HG02970 (cell line): Measurements from ENCODE around the gene FAM81B.

Experiments used
- ATAC-seq: cut with Tn5 transposase; IDR thresholded peaks from one replicate; pipeline ENCODE4 v1.9.1; 2021; ENCODE audit warnings: mild to moderate bottlenecking, moderate library complexity, moderate number of reproducible peaks; ENCODE audit not compliant: unreplicated experiment, low FRiP score

FAM81B gene

DNA sequence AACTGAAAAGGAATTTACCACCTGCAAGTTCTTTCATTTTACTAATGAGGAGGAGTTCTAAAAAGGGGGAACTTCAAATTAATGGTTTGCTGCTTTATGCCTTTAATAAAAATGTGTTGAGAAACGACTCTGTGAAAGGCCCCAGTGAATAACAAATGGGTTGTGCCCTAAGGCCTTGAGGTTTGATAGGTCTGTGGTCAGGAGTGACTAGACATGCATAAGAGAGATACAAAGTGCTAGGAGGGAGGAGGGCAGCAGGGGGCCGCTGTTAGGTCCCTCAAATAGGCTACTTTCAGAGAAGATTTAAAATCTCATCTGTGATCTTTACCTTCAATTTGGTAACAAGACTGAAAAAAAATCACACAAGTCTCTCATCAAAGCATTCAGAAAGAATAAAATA, 58.3 kb downstream of the FAM81B start:
- ATAC-seq, result no peak

DNA sequence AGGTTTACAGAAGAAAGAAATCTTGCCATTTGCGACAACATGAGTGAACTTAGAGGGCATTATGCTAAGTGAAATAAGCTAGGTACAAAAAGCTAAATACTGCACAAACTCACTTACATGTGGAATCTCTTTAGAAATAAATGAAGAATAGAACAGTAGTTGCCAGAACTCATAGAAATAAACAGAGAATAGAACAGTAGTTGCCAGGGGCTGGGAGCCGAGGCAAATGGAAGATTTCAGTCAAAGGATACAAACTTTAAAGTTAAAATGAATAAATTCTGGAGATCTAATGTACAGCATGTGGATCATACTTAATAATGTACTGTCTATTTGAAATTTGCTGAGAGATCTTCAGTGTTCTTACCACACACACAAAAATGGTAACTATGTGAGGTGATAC, 63.4 kb downstream of the FAM81B start:
- ATAC-seq, result no peak

DNA sequence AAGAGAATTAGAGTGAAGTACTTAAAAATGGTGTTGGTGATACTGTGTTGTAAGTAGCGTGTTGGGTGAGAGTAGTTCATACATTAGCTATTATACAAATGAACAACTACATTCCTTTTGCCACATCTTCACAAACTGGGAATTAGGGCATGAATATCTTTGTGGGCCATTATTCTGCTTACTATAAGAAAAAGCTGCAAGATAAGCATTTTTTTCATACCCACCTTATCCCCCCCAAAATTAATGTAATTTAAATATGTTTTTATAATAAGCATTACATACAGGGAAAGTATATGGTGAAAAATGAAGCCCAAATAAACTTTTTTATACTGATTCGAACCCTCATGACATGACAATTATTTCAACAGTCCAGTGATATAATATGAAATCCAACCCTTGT, 69.5 kb downstream of the FAM81B start:
- ATAC-seq, result no peak

- no peak for ATAC-seq
Measured at GRCh38 chr5:95471487-95471886, 80.3 kb downstream of the FAM81B start.

DNA sequence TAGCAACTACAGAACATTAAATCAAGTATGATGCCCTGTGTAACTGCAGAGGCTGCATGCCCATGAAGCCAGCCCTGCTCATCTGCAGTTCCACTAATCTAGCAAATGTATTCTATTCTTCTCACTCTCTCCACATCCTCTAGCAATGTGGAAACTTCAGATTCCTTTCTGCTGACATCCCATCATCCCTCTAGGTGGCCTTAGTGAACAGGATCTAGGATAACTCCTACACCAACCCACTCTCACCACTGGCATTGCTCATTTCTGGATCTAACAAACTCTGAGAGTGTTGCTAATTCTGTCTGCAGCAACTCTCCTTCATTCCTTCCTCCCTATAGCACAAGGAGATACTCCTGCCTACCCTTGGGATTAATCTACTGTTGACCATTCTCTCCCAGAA, 80.8 kb downstream of the FAM81B start:
- ATAC-seq, result no peak

GRCh38 chr5:95484421-95484820, 93.3 kb downstream of the FAM81B start:
- ATAC-seq, result no peak

GRCh38 chr5:95486191-95486590, 95.0 kb downstream of the FAM81B start:
- ATAC-seq, result no peak

DNA sequence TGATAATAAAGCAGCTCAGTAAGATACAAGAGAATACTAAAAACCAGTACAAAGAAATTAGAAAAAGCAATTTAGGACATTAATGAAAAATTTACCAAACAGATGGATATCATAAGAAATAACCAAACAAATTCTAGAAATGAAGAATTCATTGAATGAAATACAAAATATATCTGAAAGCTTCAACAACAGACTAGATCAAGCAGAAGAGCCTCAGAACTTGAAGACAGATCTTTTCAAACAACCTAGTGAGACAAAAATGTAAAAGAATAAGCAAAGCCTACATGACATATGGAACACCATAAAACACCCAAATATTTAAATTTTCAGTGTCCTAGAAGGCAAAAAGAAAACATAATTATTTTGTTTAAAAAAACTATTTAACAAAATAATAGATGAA, 96.7 kb downstream of the FAM81B start:
- no peak for ATAC-seq
